GM21529 (cell line): Measurements from ENCODE around the gene CALHM6.

Experiments
- ATAC-seq: cut with Tn5 transposase; IDR thresholded peaks from one replicate; pipeline ENCODE4 v1.9.1; 2021; ENCODE audit not compliant: unreplicated experiment

Gene CALHM6

DNA sequence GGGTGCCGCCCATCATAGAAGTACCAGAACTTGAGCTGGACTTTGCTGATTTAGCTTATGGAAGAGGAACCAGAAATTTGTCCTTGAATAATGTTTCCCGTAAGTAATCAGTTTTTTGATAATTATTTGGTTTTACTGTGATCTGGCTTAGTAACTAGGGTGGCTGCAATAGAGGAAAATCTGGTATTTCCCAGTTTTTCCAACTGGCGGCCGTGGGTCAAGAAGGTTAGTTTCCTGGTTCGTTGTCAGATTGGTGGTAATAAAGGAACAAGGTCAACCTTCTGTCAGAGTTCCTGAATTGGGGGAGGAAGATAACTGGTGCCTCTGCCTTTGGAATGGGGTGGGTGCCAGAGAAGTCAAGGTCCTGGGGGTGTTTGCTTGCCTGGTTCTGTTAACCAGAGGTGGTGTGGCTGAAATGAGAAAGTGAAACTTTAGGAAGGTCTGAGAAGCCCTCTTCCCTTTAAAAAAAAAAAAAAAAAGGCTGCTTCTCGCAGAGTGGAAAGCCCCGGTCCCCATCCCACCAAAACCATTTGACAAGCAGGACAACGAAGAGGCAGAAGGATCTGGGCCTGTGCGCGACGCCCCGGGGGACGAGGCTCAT lies at the start of gene CALHM6:
Gene CALHM6 (plus strand): TSS at position 45 of the 601 bp plus-strand sequence. CDS start 555 bp downstream, at position 600.
- ATAC-seq = peak; percentile 22

- ATAC-seq = no peak
Measured at GRCh38 chr6:116412270-116412669, 48.9 kb upstream of the CALHM6 start.

- no peak for ATAC-seq
Measured at GRCh38 chr6:116413357-116413756, 47.8 kb upstream of the CALHM6 start.

GRCh38 chr6:116417661-116418060 lies 43.5 kb upstream of the CALHM6 start:
- no peak for ATAC-seq

DNA sequence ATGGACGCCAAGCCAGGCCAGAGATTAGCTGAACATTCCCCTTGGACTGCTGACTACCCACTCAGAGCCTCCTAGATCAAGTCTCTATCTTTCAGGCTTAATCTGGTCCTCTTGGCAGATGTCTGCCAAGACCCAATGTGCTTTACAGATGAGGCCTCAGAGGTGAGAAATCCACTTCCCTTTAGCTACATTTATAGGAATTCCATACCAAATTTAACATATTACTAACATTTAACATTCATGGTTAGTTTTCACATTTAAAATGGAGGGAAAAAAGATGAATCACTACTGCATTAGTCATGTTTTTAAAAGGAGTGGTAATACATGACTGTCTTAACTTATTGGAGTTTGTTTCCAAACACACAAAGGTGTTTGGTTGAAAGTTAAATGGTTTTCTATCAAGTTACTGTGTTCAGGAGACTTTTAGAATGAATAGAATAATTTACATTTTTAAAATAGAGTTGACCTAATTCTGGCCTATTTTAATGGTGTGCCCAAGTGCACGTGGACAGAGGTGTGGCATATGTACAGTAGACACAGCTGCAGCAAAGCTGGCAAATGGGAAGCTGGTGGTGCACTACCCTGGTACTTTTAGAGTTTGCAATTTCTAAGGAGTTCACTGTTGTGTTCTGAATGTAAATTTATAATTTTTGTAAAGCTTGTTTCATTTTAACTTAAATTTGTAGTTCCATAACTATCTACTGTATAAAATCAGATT lies 41.9 kb upstream of the CALHM6 start:
- ATAC-seq = no peak

- no peak for ATAC-seq
Measured at GRCh38 chr6:116420341-116420740, 40.8 kb upstream of the CALHM6 start.

- ATAC-seq = no peak
Measured at GRCh38 chr6:116422238-116422637, 38.9 kb upstream of the CALHM6 start.

DNA sequence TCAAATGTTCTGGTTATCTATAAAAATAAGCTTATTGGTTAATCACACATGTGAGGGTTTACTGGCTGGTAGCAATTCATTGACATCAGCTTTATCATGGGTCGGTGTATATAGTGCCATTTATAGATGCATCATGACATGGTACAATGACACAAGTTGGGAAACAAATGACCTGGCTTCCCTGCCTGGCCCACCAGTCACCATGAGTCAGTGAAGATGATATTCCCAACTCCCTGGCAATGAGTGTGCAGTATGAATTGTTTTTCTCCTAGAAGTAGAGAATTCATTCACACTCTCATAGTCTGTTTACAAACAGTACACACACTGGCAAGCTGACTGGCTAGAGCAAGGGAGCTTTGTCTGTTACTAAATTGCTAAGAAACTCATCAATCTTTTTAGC lies 37.2 kb upstream of the CALHM6 start:
- no peak for ATAC-seq

DNA sequence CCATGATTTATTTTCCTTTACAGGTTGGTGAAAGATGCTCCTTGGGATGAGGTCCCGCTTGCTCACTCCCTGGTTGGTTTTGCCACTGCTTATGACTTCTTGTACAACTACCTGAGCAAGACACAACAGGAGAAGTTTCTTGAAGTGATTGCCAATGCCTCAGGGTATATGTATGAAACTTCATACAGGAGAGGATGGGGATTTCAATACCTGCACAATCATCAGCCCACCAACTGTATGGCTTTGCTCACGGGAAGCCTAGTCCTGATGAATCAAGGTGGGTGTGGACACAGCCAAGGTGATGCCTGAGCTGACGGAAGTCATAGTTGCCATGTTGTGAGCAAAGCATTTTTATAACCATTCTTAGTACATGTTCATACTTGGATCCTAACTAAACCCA lies 34.6 kb upstream of the CALHM6 start:
- no peak for ATAC-seq

DNA sequence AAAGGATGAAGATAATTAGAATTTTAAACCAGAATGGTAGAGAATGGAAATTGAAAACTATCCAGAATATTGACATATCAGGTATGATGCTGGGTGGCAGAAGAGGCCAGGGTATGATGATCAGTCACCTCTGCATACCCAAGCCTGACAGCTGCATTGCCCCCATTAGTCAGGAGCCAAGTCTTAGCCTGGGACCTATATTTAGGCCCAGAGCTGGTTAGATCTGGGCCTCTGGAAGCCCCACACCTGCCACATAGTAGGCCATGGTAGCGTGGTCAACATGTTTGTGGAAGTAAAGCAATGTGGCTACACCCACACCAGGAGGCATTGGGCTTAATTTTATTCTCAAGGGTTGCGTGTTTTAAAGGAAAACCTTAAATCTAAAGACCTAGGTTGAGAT lies 32.1 kb upstream of the CALHM6 start:
- ATAC-seq = no peak

DNA sequence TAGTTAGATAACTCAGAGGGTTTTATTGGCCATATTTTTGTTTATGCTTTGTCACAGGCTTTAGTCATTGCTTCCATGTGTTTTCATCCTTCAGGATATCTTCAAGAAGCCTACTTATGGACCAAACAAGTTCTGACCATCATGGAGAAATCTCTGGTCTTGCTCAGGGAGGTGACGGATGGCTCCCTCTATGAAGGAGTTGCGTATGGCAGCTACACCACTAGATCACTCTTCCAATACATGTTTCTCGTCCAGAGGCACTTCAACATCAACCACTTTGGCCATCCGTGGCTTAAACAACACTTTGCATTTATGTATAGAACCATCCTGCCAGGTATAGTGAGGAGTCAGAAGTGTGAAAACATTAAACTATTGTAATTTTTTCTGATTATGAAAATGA lies 30.3 kb upstream of the CALHM6 start:
- ATAC-seq = no peak

GRCh38 chr6:116431964-116432595 lies 29.1 kb upstream of the CALHM6 start:
- no peak for ATAC-seq

DNA sequence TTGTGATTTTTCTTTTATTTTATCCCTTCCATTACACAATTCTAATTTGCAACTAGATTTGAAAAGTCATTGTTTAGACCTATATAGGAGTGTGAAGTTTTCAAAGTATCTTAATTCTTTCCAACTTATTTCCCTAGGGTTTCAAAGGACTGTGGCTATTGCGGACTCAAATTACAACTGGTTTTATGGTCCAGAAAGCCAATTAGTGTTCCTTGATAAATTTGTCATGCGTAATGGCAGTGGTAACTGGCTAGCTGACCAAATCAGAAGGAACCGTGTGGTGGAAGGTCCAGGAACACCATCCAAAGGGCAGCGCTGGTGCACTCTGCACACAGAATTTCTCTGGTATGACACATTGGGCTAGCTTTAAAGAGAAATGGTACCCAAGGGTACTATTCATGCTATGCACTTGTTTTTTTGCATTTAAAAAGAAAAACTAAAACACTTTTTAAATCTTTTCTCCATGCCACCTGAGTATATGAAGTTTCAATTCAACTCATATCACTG lies 27.9 kb upstream of the CALHM6 start:
- no peak for ATAC-seq

- ATAC-seq = no peak
Measured at GRCh38 chr6:116434056-116434725, 27.0 kb upstream of the CALHM6 start.

- ATAC-seq = no peak
Measured at GRCh38 chr6:116436586-116436985, 24.6 kb upstream of the CALHM6 start.

DNA sequence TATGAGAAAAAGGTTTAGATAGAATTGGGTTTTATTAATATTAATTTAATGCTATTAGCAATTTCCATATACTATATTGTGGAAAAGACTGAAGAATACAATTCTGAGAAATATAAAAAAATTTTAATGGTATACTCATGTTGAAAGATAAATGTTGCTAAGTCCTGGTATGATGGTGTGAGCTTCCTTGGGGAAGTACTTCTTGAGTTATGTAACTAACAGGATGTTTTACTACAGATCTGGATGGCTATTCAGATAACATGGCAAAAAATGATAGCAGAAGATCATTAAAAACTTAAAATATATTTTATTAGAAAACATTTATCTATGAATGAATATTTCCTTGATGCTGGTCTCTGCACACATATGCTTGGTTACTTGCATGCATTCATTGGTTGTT lies 23.5 kb upstream of the CALHM6 start:
- ATAC-seq = no peak

- ATAC-seq = no peak
Measured at GRCh38 chr6:116438590-116439448, 22.4 kb upstream of the CALHM6 start.

DNA sequence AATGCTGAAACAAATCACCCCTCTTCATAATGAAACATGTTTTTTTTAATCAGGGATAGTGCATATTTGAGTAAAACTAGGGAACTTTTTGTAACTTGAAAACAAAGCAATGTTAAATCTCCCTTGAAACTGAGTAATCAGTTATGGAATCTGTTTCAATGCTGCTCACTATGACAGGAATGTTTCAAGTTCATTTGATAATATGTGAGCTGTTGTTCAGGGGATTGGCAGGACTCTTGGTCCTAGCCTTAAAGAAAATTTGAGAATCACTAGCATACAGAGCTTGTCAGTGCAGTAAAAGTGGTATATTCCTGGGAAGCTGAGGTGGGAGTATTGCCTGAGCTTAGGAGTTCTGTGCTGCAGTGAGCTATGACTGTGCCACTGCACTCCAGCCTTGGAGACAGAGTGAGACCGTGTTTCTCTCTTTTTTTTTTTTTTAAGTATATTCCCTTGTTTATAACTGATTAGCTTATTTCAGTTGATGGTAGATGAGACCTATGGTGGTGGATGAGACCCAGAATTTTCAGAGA lies 21.6 kb upstream of the CALHM6 start:
- ATAC-seq = no peak

- ATAC-seq = no peak
Measured at GRCh38 chr6:116443105-116443504, 18.1 kb upstream of the CALHM6 start.

DNA sequence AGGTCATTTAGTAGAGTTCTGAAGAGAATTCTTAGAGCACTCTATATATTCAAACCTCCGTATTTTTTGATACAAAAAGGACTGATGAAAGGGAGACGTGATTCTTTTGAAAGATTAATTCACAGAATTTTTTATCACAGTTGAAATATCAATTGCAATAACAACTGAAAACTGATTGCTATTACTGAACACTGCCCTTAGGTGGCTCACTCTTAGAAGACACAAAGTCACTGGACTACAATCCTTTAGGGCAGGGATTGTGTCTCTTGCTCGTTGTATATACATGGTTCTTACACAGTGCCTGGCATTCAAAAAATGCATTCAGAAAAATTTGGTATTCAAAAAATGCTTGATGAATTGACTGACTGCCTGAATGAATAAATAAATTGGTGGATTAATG lies 17.1 kb upstream of the CALHM6 start:
- peak; percentile 76 for ATAC-seq
